ENCODE data around the gene KLK13. TPM values are rescaled to one million over a fixed set of nuclear protein-coding genes. Genes with fewer than 3 reads are reported as not detected.

The KLK13 gene
- total RNA-seq, 2 experiments from 2014 or later: not detected

DNA sequence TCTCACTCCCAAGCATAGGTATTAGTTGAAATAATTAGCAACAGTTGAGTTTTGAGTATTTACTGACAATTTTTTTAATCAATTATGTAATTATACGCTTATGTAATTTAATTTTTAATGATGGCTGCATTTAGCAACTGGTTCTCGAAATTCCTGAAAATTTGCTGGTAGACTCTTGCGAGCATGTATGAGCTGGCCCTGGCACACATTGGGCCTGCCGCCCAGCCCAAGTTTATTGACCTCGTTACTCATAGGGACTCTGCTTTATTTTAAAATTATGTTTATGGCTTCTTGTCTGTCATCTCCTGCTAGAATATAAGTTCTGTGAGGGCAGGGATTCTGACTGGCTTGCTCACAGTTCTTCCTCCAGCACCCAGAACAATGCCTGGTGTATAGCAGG is 11.1 kb upstream of the KLK13 start:
- DNase-seq: no peak
- ChIA-PET POLR2A (no interaction called here), CTCF (no interaction called here)
- TF ChIP-seq, protein P1, sequence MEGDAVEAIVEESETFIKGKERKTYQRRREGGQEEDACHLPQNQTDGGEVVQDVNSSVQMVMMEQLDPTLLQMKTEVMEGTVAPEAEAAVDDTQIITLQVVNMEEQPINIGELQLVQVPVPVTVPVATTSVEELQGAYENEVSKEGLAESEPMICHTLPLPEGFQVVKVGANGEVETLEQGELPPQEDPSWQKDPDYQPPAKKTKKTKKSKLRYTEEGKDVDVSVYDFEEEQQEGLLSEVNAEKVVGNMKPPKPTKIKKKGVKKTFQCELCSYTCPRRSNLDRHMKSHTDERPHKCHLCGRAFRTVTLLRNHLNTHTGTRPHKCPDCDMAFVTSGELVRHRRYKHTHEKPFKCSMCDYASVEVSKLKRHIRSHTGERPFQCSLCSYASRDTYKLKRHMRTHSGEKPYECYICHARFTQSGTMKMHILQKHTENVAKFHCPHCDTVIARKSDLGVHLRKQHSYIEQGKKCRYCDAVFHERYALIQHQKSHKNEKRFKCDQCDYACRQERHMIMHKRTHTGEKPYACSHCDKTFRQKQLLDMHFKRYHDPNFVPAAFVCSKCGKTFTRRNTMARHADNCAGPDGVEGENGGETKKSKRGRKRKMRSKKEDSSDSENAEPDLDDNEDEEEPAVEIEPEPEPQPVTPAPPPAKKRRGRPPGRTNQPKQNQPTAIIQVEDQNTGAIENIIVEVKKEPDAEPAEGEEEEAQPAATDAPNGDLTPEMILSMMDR (IDR thresholded peaks at IDR 0.05): no peak
- H3K27me3 Mint-ChIP-seq: no peaks in the 10 kb centered on the region
- ATAC-seq: no peak
- no peaks in the 10 kb centered on the region for H3K4me1 Mint-ChIP-seq (ENCODE audit: low read depth)
- no peak overlapping the region for H3K4me3 Mint-ChIP-seq
- H3K27ac Mint-ChIP-seq: no peak overlapping the region
- H3K36me3 Mint-ChIP-seq (ENCODE audit: low read depth): no peaks in the 10 kb centered on the region
- peaks cover 3% of the 10 kb centered on the region for H3K9me3 Mint-ChIP-seq
- intact Hi-C loops (cut with micrococcal nuclease): no loop called here

DNA sequence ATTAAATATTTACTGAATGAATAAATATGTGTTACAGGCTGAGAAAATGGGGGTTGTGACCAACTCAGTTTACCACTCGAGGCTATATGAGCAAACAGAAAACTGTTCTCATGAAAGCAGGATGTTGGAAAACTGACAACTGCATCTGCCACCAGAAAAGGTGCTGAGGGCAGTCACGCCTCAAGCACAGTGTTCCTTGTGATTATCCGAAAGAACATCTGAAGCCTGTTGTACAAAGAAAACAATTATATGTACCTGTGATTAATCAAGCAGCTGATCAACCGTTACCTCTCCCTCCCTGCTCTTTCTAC is 6.2 kb upstream of the KLK13 start:
- ATAC-seq (no peak), DNase-seq (no peak)
- TF ChIP-seq, protein P1 (IDR thresholded peaks at IDR 0.05): no peak
- intact Hi-C loops (cut with micrococcal nuclease): no loop called here
- H3K36me3 Mint-ChIP-seq (ENCODE audit: low read depth): no peaks in the 10 kb centered on the region
- CTCF ChIA-PET: no interaction called here
- no peaks in the 10 kb centered on the region for H3K4me1 Mint-ChIP-seq (ENCODE audit: low read depth)
- peaks cover 3% of the 10 kb centered on the region for H3K9me3 Mint-ChIP-seq
- peaks cover 10% of the 10 kb centered on the region for H3K27me3 Mint-ChIP-seq
- POLR2A ChIA-PET: no interaction called here
- H3K27ac Mint-ChIP-seq: no peak overlapping the region
- H3K4me3 Mint-ChIP-seq: no peak overlapping the region

DNA sequence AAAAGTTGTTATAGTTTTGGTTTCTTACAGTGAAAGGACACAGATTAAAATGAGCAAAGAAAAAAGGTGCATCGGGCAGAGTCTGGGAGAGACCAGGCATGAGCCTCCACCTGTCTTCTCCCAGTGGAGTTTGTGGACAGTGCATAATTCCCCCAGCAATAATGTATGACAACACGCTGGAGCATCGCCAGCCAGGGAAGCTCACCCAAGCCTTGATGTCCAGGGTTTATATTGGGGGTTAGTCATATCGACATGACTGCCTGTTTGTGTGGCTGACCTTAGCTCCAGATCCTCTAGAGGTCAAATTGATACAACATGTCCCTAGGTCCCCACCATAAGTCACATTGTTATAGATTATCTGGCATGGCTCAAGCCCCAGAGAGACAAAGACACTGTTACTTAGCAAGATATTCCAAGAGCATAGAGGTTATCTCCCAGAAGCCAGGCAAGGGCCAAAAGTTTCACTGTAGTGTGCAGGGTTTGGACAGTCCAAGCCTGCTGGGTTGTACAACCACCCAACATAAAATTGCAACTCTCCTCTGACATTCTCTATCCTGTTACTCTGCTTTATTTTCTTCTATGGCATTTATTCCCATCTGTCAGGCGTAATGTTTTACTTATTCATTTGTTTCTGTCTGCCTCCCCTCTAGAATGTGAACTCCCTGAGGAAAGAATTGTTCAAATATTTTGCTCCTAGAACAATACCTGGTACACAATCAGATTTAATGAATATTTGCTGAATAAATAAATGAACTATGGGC is 5.6 kb upstream of the KLK13 start:
- H3K36me3 Mint-ChIP-seq (ENCODE audit: low read depth): no peaks in the 10 kb centered on the region
- intact Hi-C loops (cut with micrococcal nuclease): no loop called here
- no peak for ATAC-seq
- no peak overlapping the region for H3K4me3 Mint-ChIP-seq
- CTCF ChIA-PET: no interaction called here
- H3K9me3 Mint-ChIP-seq: peaks cover 3% of the 10 kb centered on the region
- TF ChIP-seq, protein P1 (IDR thresholded peaks at IDR 0.05): no peak
- DNase-seq: no peak
- H3K27me3 Mint-ChIP-seq: peaks cover 13% of the 10 kb centered on the region
- H3K4me1 Mint-ChIP-seq (ENCODE audit: low read depth): no peaks in the 10 kb centered on the region
- POLR2A ChIA-PET: no interaction called here
- H3K27ac Mint-ChIP-seq: no peak overlapping the region

DNA sequence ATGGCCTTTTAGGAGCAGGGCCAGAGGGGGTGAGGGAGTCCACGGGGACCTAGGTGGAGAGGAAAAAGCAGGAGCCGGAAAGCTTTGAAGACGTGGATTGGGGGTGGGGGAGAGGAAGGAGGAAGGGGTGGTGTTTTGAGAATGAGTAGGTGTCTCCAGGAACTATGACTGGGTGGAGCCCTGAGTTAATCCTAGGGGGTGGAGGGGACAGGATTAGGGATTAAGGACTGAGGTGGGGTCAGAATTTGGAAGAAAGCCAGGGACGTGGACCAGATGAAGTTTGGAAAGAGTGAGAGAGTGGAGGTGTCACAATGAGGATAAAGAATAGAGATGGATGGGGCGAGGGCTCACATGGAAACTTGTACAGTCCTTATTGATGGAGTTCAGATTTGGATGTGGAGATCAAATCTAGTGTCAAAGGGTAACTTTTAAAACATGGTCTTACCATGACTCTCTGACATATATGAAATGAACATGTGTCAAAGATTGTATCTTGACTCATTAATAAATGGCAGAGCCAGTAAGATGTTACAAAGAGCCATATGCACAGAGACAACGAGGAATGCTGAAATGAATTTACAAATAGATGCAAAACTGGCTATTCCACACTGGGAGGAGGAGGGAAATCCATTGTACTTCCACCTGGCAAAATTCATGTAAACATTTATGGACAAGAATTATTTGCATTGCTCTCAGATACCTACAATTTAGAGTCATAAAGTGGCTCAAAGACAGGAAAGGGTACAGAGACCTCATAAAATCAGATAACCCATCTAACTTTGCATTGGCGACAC is 1.7 kb upstream of the KLK13 start:
- Mint-ChIP-seq H3K36me3 (ENCODE audit: low read depth) (no peaks in the 10 kb centered on the region), H3K9me3 (no peaks in the 10 kb centered on the region), H3K27me3 (peaks cover 25% of the 10 kb centered on the region), H3K27ac (no peak overlapping the region), H3K4me3 (no peak overlapping the region), H3K4me1 (ENCODE audit: low read depth) (peaks cover 2% of the 10 kb centered on the region)
- TF ChIP-seq, protein P1 (IDR thresholded peaks at IDR 0.05): no peak
- CTCF ChIA-PET: interaction anchor here (1.0 kb wide), 1 partner anchor 30 kb away, joined by 3 read pairs; no protein-coding TSS in a partner anchor
- intact Hi-C loops (cut with micrococcal nuclease): no loop called here
- POLR2A ChIA-PET: no interaction called here
- ATAC-seq (no peak), DNase-seq (no peak)

DNA sequence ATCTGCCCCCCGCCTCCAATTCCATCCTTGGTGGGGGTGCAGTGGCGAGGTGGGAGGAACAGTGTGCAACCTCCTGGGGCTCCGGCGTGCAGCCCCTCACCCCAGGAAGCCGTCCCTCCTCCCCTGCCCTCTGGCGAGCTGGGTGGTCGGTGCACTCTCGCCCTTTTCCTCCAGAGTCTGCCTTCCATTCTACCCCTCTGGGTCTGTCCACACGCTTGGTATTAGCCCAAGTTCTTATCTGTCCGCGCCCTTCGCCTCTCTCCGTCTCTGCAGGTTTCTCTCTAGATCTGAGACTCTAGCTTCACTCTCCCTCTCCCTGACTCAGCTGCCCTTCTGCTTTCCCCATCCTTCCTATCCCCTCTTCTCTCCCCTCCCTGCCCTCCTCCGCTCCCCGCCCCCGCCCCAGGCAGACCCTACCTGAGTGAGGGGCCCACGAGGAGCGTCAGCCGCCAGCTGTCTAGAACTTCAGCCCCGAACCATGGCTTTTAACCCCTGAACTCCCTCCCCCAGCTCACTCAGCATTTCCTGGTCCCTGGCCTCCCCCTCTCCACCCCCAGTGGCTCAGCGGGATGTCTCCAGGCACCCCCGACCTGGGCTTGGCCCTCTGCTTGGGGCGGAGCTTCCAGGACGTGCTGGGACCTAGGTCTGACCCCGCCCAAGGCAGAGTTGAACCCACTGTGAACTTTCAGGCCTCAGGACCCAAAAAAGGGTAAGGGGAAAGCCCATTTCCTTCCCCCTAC is 499 bp upstream of the KLK13 start:
- peaks cover 2% of the 10 kb centered on the region for H3K4me1 Mint-ChIP-seq (ENCODE audit: low read depth)
- ChIA-PET POLR2A (no interaction called here), CTCF (no interaction called here)
- intact Hi-C loops (cut with micrococcal nuclease): no loop called here
- H3K4me3 Mint-ChIP-seq: peak overlapping the region; percentile 10
- H3K36me3 Mint-ChIP-seq (ENCODE audit: low read depth): no peaks in the 10 kb centered on the region
- no peak for ATAC-seq
- no peaks in the 10 kb centered on the region for H3K9me3 Mint-ChIP-seq
- DNase-seq: no peak
- TF ChIP-seq, protein P1 (IDR thresholded peaks at IDR 0.05): no peak
- H3K27me3 Mint-ChIP-seq: peaks cover 33% of the 10 kb centered on the region
- H3K27ac Mint-ChIP-seq: no peak overlapping the region
